Daoy (cell line): ENCODE data around the gene SUGCT. TPM values are rescaled to one million over a fixed set of nuclear protein-coding genes. Genes with fewer than 3 reads are reported as not detected.

Experiments
- DNase-seq: peaks from one replicate; pipeline ENCODE4 v3.0.0-alpha.2; 2015; ENCODE audit warnings: low read depth
- total RNA-seq: library from RNA; depleted of rRNA; stranded (reverse); fragments of >200 nt; shearing (Covaris generic); gene quantifications from 2 replicates; pipeline ENCODE4 v1.2.3, GENCODE V29; 2014

SUGCT gene
- total RNA-seq, 1 experiment from 2014 or later: 11.8 TPM

GRCh38 chr7:40468891-40469864 is 334.4 kb downstream of the SUGCT start:
- peak; percentile 69 for DNase-seq

DNA sequence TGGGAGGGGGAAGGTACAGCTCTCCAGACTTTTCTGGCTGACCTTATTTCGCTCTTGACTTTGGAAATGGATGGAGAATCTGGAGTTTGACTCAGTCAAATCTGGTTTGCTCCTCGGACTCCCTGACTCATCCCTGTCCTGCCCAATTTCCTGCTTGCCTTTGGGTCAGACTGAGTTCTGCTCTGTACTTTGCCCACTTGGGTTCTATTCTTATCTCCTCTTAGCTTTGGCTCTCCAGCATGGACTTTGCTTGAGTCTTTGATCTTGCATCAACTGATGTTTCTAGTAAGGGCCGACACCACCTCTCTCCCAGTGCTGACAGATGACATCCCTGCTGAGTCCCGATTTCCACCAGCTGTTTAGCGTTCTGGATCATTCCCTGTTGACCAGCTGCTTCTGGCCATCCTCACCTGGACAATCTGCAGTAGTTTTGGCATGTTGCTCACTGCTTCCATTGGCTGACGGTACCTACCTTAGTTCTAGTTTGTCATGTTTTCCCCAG is 335.3 kb downstream of the SUGCT start:
- peak; percentile 47 for DNase-seq

- DNase-seq: no peak
Measured at GRCh38 chr7:40470817-40471216, 336.0 kb downstream of the SUGCT start.

- no peak for DNase-seq
Measured at GRCh38 chr7:40471891-40472290, 337.1 kb downstream of the SUGCT start.

DNA sequence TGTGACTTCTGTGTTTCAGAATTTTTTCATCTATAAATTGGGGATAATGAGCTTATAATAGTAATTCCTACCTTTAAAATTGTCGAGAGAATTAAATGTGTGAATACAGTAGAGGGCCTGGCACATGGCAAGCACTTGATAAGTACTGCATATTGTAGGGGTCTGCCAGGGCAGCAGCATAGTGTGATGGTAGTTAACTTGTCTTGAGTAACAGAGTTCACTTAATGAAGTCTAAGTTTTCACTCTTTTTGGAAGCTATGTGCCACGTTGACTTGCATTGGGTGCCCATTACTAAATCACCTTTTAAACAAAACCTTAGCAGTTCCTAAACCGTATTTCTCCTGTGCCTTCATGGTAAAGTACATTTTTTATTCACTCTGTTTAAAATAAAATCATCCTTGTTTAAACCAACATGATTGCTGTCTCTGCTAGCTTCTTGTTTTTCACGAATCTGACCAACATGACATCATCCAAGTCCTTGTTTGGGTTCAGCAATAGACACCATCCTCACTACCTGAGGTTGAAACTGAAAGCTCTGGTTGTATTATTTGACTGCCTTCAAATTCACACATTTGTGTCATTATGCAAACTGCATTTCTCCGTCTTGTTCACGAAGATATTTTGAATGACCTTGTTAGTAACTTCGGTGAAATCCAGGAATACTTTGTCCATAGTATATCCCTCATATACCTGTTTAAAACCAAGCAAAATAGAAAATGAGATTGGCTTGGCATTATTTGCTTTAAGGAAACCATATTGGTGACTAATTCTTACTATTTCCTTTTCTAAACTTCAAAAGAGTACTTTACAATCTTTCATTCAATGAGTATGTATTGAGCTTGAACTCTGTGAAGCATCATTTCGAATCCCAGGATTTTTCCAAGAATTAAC is 340.2 kb downstream of the SUGCT start:
- no peak for DNase-seq

DNA sequence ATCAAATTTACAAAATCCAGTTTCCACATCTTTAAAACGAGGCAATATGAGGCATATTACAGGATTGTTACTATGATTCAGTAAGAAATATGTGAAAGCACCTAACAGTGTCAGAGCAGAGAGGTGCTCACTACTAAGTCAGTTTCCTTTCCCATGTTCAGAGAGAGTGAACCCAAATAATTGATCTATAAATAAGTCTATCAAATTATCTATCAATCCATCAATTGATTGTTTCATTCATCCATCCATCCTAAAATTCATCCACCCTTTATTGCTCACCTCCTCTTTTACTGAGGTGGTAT is 340.8 kb downstream of the SUGCT start:
- DNase-seq: no peak

DNA sequence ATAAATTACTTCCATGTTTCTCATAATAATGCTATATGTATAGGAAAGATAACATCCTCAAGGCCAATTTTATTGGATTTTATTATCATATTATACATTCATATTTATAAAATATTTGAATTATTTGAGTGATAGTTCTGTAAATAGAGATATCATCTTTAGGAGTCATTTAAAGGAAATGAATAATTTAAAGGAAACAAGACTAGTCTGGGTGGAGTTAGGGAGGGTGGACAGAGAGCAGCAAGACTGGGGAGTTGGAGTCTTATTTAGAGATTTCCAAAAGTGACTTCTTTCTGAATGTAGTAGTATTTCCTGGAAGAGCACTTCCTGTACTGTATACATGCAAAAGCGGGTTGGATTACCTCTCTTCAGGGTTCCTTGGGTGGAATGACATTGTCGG is 342.3 kb downstream of the SUGCT start:
- DNase-seq: no peak

GRCh38 chr7:40482845-40483244 is 348.0 kb downstream of the SUGCT start:
- no peak for DNase-seq

DNA sequence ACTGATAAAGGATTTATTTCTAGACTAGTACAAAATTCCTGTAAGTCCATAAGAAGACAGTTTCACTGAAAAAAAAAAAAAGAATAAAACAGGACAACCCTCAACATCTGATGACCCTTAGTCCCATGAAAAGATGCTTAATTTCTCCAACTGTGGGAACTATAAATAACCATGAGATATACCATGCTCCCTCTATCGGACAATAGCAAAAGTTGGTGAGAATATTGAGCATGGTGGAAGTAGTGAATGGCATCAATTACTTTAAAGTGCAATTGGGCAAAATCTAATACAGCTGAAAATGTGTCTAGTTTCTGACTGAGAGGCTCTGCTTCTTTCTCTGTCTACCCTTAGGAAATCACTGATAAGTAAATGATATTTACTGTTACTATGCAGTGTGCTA is 348.8 kb downstream of the SUGCT start:
- no peak for DNase-seq

DNA sequence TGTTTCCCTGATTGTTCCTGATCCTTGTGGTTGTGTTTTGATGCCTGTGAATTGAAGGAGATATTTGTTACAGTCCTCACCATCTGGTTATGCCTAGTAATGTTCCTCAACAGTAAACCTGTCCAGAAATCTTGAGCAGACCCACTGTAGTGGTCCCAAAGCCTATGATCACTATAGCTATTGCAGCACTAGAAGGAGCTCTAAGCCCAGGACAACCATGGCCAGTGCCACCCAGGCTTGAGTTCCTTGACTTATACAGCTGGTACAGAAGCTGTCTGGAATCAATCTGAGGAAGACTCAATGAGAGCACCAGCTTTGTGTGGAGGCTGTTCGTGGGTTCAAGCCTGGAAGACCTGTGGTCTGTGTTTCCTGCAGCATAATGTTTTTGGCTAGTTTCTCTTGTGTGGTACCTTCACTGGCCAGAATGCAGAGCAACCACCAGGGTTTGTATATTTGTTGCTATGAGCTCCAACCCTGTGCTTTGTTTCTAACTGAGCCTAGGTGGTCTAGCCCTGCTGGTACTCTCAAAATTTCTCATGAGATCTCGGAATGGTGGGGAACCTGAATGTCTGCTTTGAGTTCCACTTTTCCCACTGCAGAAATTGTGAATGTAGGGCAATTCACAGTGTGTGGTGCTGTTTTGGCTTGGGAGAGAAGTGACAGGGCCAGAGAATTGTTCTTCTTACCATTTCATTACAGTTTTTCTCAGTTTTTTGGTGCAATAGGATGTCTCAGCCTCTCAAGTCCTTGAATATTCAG is 355.2 kb downstream of the SUGCT start:
- DNase-seq: no peak

GRCh38 chr7:40490603-40490924 is 355.8 kb downstream of the SUGCT start:
- DNase-seq: no peak

- DNase-seq: no peak
Measured at GRCh38 chr7:40492946-40493345, 358.1 kb downstream of the SUGCT start.

GRCh38 chr7:40493609-40494051 is 358.8 kb downstream of the SUGCT start:
- DNase-seq: no peak

DNA sequence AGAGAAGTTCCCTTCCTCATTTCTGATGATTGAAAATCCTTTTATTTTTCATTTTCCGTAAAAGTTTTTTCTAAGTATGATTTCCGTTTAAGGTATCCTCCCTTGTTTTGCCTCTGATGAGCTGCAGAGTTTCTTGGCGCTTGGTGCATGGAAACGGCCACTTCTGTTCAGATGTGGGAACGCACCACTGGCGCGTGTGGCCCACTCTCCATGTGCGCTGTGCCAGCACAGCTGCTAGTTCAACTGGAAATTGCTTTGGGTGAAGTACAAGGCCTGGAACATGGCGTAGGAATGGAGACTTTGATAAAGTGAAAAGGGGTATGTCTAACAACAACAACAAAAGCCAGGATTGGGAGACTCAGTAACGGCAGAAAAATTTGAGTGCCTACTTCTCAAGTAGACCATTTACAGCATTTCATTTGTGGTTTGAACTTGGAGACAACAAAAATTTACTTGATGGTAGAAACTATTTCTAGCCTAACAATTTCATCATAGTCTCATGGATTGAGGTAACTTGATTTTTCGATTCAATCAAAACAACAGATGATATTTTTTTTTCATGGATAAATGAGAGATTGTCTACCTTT is 364.2 kb downstream of the SUGCT start:
- no peak for DNase-seq

DNA sequence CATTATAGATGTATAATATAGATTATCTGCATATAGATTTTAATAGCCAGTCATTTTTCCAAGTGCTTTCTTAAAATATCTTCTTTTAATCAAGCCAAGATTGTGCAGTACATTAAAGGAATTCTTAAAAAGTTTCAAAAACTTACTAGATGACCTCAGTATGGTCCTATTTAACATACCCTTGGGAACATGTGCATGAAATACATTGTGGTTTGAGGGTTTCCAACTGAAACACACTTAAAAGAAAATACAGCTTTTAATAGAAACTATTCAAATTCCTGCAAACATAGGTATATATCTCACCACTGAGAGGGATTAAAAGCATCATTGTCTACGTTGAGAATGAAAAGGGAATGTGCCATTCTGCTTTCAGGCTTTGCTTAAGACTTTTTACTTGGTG is 364.9 kb downstream of the SUGCT start:
- DNase-seq: no peak

- no peak for DNase-seq
Measured at GRCh38 chr7:40500219-40500618, 365.4 kb downstream of the SUGCT start.

- no peak for DNase-seq
Measured at GRCh38 chr7:40502359-40502758, 367.6 kb downstream of the SUGCT start.

DNA sequence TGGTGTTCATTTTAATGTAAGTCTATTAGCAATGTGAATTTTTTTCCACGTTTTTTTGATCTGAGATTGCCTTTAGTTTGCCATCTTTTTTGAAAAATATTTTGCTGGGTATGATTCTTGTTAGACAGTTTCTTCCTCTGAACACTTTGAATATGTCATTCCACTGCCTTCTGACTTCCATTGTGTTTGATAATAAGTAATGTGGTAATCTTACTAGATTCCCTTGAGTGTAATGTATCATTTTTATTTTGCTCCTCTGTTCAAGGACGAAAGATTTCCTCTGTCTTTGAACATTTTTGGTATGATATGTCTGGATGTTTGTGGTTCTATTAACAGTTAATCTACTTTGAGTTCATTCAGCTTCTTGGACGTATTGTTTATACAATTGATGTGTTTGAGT is 371.4 kb downstream of the SUGCT start:
- DNase-seq: no peak

DNA sequence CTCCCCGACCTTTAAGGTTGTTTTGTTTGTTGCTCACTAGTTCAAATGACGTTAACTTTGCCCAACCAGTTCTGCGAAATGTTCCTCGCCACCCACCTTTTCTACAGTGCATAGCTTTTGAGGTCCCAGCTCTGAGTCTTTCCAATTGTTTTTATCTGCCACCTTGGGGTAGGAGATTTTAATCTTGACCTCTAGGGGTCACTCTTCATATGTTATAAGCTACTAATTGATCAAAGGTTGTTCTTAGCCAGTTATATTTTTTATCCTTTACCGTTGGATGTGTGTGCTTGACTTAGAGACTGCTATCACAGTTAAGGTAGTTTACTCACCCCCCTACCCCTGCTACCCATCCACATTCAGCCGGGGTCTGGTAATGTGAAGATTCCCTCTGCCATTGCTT is 372.4 kb downstream of the SUGCT start:
- no peak for DNase-seq

DNA sequence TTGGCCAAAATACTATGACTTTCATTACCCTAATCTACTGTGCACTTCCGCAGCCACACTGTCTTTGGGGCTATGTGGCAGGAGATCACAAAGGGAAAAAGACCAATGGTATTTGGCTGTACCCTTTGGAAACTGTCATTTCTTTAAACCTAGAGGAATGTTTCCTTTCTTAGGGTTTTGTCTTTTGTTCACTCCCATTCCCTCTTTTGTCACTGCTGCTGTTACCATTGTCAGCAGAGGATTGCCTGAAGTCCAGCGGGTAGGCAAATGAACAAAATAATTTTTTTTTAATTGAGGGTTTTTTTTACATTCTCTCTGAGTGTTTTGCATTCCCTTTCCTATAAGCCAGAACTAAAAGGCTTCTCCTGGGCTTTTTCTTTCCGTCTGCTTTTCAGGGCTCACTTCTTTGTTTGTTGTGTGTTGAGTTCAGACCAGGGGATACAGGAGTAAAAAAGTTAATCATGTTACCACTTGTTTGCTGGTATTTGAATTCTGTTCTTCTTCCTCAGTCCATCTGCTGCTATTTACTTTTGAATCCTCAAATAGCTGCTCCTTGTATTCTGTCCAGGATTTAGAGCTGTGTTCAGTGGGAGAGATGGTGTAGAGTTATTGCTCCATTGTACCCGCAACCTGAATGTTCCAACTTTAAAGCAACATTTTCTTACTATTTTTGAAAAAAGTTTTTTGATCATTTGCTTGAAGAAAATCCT is 374.6 kb downstream of the SUGCT start:
- DNase-seq: no peak

GRCh38 chr7:40516376-40516775 is 381.6 kb downstream of the SUGCT start:
- DNase-seq: no peak
